ENCODE data around the gene BMP7.

BMP7 gene

GRCh38 chr20:57224641-57225138 lies 41.8 kb downstream of the BMP7 start:
- FAIRE-seq = no peak
- no peak for TF ChIP-seq POU2F2 (IDR thresholded peaks at IDR 0.05; ENCODE audit: low read depth, low read length)
- no peak for TF ChIP-seq PAX5 (IDR thresholded peaks at IDR 0.05; ENCODE audit: insufficient read depth, low read length, severe bottlenecking)
- no peak for TF ChIP-seq POLR2AphosphoS5 (IDR thresholded peaks at IDR 0.05; ENCODE audit: low read depth, low read length)
- TF ChIP-seq TAF1 (IDR thresholded peaks at IDR 0.05; ENCODE audit: low read depth, low read length) = no peak
- no peak for TF ChIP-seq SPI1 (IDR thresholded peaks at IDR 0.05; ENCODE audit: low read depth, low read length)
- TF ChIP-seq POLR2A (IDR thresholded peaks at IDR 0.05; ENCODE audit: low read depth, low read length) = no peak
- DNase-seq (ENCODE audit: insufficient read length, low spot score) = no peak

- FAIRE-seq = no peak
- DNase-seq (ENCODE audit: insufficient read length, low spot score) = no peak
- TF ChIP-seq TAF1 (IDR thresholded peaks at IDR 0.05; ENCODE audit: low read depth, low read length) (no peak), POU2F2 (IDR thresholded peaks at IDR 0.05; ENCODE audit: low read depth, low read length) (no peak), SPI1 (IDR thresholded peaks at IDR 0.05; ENCODE audit: low read depth, low read length) (no peak), POLR2A (IDR thresholded peaks at IDR 0.05; ENCODE audit: low read depth, low read length) (no peak), POLR2AphosphoS5 (IDR thresholded peaks at IDR 0.05; ENCODE audit: low read depth, low read length) (no peak), PAX5 (IDR thresholded peaks at IDR 0.05; ENCODE audit: insufficient read depth, low read length, severe bottlenecking) (no peak)
These were observed 42.6 kb downstream of the BMP7 start for GRCh38 chr20:57223648-57224489.

GRCh38 chr20:57222631-57222950 lies 43.9 kb downstream of the BMP7 start:
- FAIRE-seq (no peak), DNase-seq (ENCODE audit: insufficient read length, low spot score) (no peak)

GRCh38 chr20:57221916-57222630 lies 44.4 kb downstream of the BMP7 start:
- DNase-seq (ENCODE audit: insufficient read length, low spot score) (no peak), FAIRE-seq (no peak)

More at GRCh38 chr20:57222631-57222950, 43.9 kb downstream of the BMP7 start:
- TF ChIP-seq POU2F2 (IDR thresholded peaks at IDR 0.05; ENCODE audit: low read depth, low read length) (no peak), SPI1 (IDR thresholded peaks at IDR 0.05; ENCODE audit: low read depth, low read length) (no peak), POLR2A (IDR thresholded peaks at IDR 0.05; ENCODE audit: low read depth, low read length) (no peak), POLR2AphosphoS5 (IDR thresholded peaks at IDR 0.05; ENCODE audit: low read depth, low read length) (no peak), TAF1 (IDR thresholded peaks at IDR 0.05; ENCODE audit: low read depth, low read length) (no peak), PAX5 (IDR thresholded peaks at IDR 0.05; ENCODE audit: insufficient read depth, low read length, severe bottlenecking) (no peak)

GRCh38 chr20:57220337-57221145 lies 45.9 kb downstream of the BMP7 start:
- TF ChIP-seq SPI1 (IDR thresholded peaks at IDR 0.05; ENCODE audit: low read depth, low read length) (no peak), POLR2A (IDR thresholded peaks at IDR 0.05; ENCODE audit: low read depth, low read length) (no peak), POU2F2 (IDR thresholded peaks at IDR 0.05; ENCODE audit: low read depth, low read length) (no peak), TAF1 (IDR thresholded peaks at IDR 0.05; ENCODE audit: low read depth, low read length) (no peak), PAX5 (IDR thresholded peaks at IDR 0.05; ENCODE audit: insufficient read depth, low read length, severe bottlenecking) (no peak), POLR2AphosphoS5 (IDR thresholded peaks at IDR 0.05; ENCODE audit: low read depth, low read length) (no peak)
- no peak for DNase-seq (ENCODE audit: insufficient read length, low spot score)
- FAIRE-seq = no peak

More at GRCh38 chr20:57221916-57222630, 44.4 kb downstream of the BMP7 start:
- TF ChIP-seq PAX5 (IDR thresholded peaks at IDR 0.05; ENCODE audit: insufficient read depth, low read length, severe bottlenecking) (no peak), POLR2A (IDR thresholded peaks at IDR 0.05; ENCODE audit: low read depth, low read length) (no peak), POLR2AphosphoS5 (IDR thresholded peaks at IDR 0.05; ENCODE audit: low read depth, low read length) (no peak), SPI1 (IDR thresholded peaks at IDR 0.05; ENCODE audit: low read depth, low read length) (no peak), POU2F2 (IDR thresholded peaks at IDR 0.05; ENCODE audit: low read depth, low read length) (no peak)

- no peak for DNase-seq (ENCODE audit: insufficient read length, low spot score)
- FAIRE-seq = no peak
- TF ChIP-seq SPI1 (IDR thresholded peaks at IDR 0.05; ENCODE audit: low read depth, low read length) (no peak), PAX5 (IDR thresholded peaks at IDR 0.05; ENCODE audit: insufficient read depth, low read length, severe bottlenecking) (no peak), POLR2AphosphoS5 (IDR thresholded peaks at IDR 0.05; ENCODE audit: low read depth, low read length) (no peak), TAF1 (IDR thresholded peaks at IDR 0.05; ENCODE audit: low read depth, low read length) (no peak), POU2F2 (IDR thresholded peaks at IDR 0.05; ENCODE audit: low read depth, low read length) (no peak), POLR2A (IDR thresholded peaks at IDR 0.05; ENCODE audit: low read depth, low read length) (no peak)
These were observed 47.3 kb downstream of the BMP7 start for GRCh38 chr20:57219071-57219677.

- DNase-seq (ENCODE audit: insufficient read length, low spot score) (no peak), FAIRE-seq (no peak)
- no peak for TF ChIP-seq POU2F2 (IDR thresholded peaks at IDR 0.05; ENCODE audit: low read depth, low read length)
- no peak for TF ChIP-seq PAX5 (IDR thresholded peaks at IDR 0.05; ENCODE audit: insufficient read depth, low read length, severe bottlenecking)
- no peak for TF ChIP-seq POLR2AphosphoS5 (IDR thresholded peaks at IDR 0.05; ENCODE audit: low read depth, low read length)
These were observed 48.0 kb downstream of the BMP7 start for GRCh38 chr20:57218489-57218888.

- TF ChIP-seq POU2F2 (IDR thresholded peaks at IDR 0.05; ENCODE audit: low read depth, low read length) = no peak
- no peak for TF ChIP-seq PAX5 (IDR thresholded peaks at IDR 0.05; ENCODE audit: insufficient read depth, low read length, severe bottlenecking)
- TF ChIP-seq TAF1 (IDR thresholded peaks at IDR 0.05; ENCODE audit: low read depth, low read length) = no peak
- TF ChIP-seq POLR2A (IDR thresholded peaks at IDR 0.05; ENCODE audit: low read depth, low read length) = no peak
- no peak for TF ChIP-seq POLR2AphosphoS5 (IDR thresholded peaks at IDR 0.05; ENCODE audit: low read depth, low read length)
- no peak for TF ChIP-seq SPI1 (IDR thresholded peaks at IDR 0.05; ENCODE audit: low read depth, low read length)
- no peak for FAIRE-seq
- no peak for DNase-seq (ENCODE audit: insufficient read length, low spot score)
These were observed 48.6 kb downstream of the BMP7 start for GRCh38 chr20:57217802-57218201.

Data from GM12891 (cell line).